PC-3 (cell line): ENCODE data around the gene PDIK1L. TPM values are rescaled to one million over a fixed set of nuclear protein-coding genes. Genes with fewer than 3 reads are reported as not detected.
"Not testable (repeated sequence)": the region's sequence is repeated elsewhere in the genome, so short reads cannot be mapped to it uniquely, and the experiment has no call there.

Source experiments
- ATAC-seq: fragments of 200-7000 bp; cut with Tn5 transposase; 2 replicates; pipeline ENCODE4 v1.9.1; 2020; ENCODE audit warnings: mild to moderate bottlenecking, moderate library complexity
- BruUV-seq: library from RNA; stranded (reverse); fragments of 400-500 nt; replicated peaks from 2 replicates; lab custom pipeline; 2021; lab: Mats Ljungman, UMichigan
- CTCF ChIA-PET: fragments of 300-600 bp; sonication (Branson Sonifier 250); formaldehyde crosslinking; loops from one replicate; lab custom pipeline; 2022; ENCODE audit warnings: antibody characterized with exemption; lab: Charles Lee
- POLR2A ChIA-PET: fragments of 300-600 bp; sonication (Branson Sonifier 250); formaldehyde crosslinking; loops from one replicate; lab custom pipeline; 2022; ENCODE audit warnings: antibody characterized with exemption; ENCODE audit not compliant: unreplicated experiment; lab: Charles Lee
- DNase-seq: peaks from one replicate; pipeline ENCODE4 v3.0.0-alpha.2; 2015
- H2AFZ ChIP-seq: fragments of 300-600 bp; sonication (generic); 2 replicates; pipeline ENCODE4 v1.6.0; 2016; ENCODE audit warnings: antibody characterized with exemption, low read length
- H3F3A ChIP-seq: fragments of 300-600 bp; sonication (generic); one replicate; pipeline ENCODE4 v1.6.0; 2017; ENCODE audit warnings: antibody characterized with exemption, low read length, control low read depth, mild to moderate bottlenecking; ENCODE audit not compliant: unreplicated experiment
- H3K27ac ChIP-seq: fragments of 300-600 bp; sonication (generic); 2 replicates; pipeline ENCODE4 v1.5.1; 2016; ENCODE audit warnings: mild to moderate bottlenecking, low read length
- H3K27me3 ChIP-seq: fragments of 300-600 bp; sonication (generic); 2 replicates; pipeline ENCODE4 v1.6.1; 2016; ENCODE audit warnings: low read length, mixed read lengths
- H3K36me3 ChIP-seq: fragments of 300-600 bp; sonication (generic); 2 replicates; pipeline ENCODE4 v1.6.1; 2016; ENCODE audit warnings: low read depth, mixed run types, low read length, mixed read lengths
- H3K4me1 ChIP-seq: fragments of 300-600 bp; sonication (generic); 2 replicates; pipeline ENCODE4 v1.5.1; 2016; ENCODE audit warnings: low read length; ENCODE audit not compliant: insufficient read depth
- H3K4me2 ChIP-seq: fragments of 300-600 bp; sonication (generic); 2 replicates; pipeline ENCODE4 v1.6.0; 2016; ENCODE audit warnings: low read length
- H3K4me3 ChIP-seq: fragments of 300-600 bp; sonication (generic); 2 replicates; pipeline ENCODE4 v1.5.1; 2016; ENCODE audit warnings: mild to moderate bottlenecking, low read length, mixed read lengths
- H3K79me2 ChIP-seq: fragments of 300-600 bp; sonication (generic); 2 replicates; pipeline ENCODE4 v1.6.1; 2017; ENCODE audit warnings: low read length, mixed read lengths
- H3K9ac ChIP-seq: fragments of 300-600 bp; sonication (generic); 2 replicates; pipeline ENCODE4 v1.6.0; 2016; ENCODE audit warnings: mild to moderate bottlenecking, low read length
- H3K9me2 ChIP-seq: fragments of 300-600 bp; sonication (generic); replicated peaks from 2 replicates; pipeline ENCODE4 v1.6.1; 2016; ENCODE audit warnings: mixed run types, low read length, mixed read lengths
- H3K9me3 ChIP-seq: fragments of 300-600 bp; sonication (generic); 2 replicates; pipeline ENCODE4 v1.6.1; 2016; ENCODE audit warnings: low read length, mixed read lengths
- H4K20me1 ChIP-seq: fragments of 300-600 bp; sonication (generic); 2 replicates; pipeline ENCODE4 v1.6.1; 2016; ENCODE audit warnings: low read length, mixed read lengths
- EZH2 ChIP-seq: fragments of 300-600 bp; sonication (generic); IDR thresholded peaks from one replicate; pipeline ENCODE4 v1.6.1; 2017; ENCODE audit warnings: antibody characterized with exemption, mild to moderate bottlenecking, low read length; ENCODE audit not compliant: unreplicated experiment
- EZH2phosphoT487 ChIP-seq: fragments of 300-600 bp; sonication (generic); IDR thresholded peaks from 2 replicates; pipeline ENCODE4 v1.6.1; 2018; ENCODE audit warnings: mild to moderate bottlenecking, antibody characterized with exemption, low read length, borderline replicate concordance
- intact Hi-C: fragments of 100-400 bp; cut with micrococcal nuclease; formaldehyde crosslinking; loops from 2 replicates; pipeline ENCODE4 v1.9.0; 2023
- total RNA-seq: library from RNA; depleted of rRNA; stranded (reverse); fragments of >200 nt; gene quantifications from 2 replicates; pipeline ENCODE4 v1.2.3, GENCODE V29; 2014
- TF ChIP-seq, protein P1 (sequence below): fragments of 300-600 bp; sonication (generic); conservative IDR thresholded peaks from 2 replicates; pipeline ENCODE4 v1.5.1; 2017; ENCODE audit warnings: antibody characterized with exemption, low read depth, mild to moderate bottlenecking, low read length

Gene PDIK1L
- total RNA-seq, 1 experiment from 2014 or later = 5.2 TPM

DNA sequence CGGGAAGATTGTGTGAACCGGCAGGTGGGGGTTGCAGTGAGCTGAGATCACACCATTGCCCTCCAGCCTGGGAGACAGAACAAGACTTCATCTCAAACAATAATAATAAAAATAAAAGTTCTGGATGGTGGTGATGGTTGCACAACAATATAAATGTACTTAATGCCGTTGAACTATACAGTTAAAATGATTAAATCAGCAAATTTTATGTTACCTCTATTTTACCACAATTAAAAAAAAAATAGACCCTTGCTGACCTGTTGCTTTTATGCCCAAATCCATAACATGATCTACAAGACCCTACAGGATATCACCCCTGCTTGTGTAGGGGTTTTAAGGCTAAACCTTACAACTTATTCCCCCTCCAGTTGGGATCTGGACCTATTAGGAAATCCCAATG, 11.8 kb upstream of the PDIK1L start:
- no peaks in the 10 kb centered on the region for H3K9me2 ChIP-seq
- TF ChIP-seq EZH2phosphoT487 = no peak
- no peak for TF ChIP-seq EZH2
- no peaks in the 10 kb centered on the region for H3K27me3 ChIP-seq
- no peaks in the 10 kb centered on the region for H3K9me3 ChIP-seq
- intact Hi-C loops = loop anchor here (10.0 kb wide), 2 partner anchors 205 to 315 kb away; partner anchors contain the start of gene LIN28A
- no peaks in the 10 kb centered on the region for H3K36me3 ChIP-seq
- no peak overlapping the region for H2AFZ ChIP-seq
- H3K27ac ChIP-seq = no peak overlapping the region
- ATAC-seq (no peak), DNase-seq (no peak)
- H3K79me2 ChIP-seq = no peaks in the 10 kb centered on the region
- H3K4me2 ChIP-seq = no peak overlapping the region
- H4K20me1 ChIP-seq = no peaks in the 10 kb centered on the region
- BruUV-seq = no TSS peak
- H3K4me3 ChIP-seq = no peak overlapping the region
- H3F3A ChIP-seq = no peaks in the 10 kb centered on the region
- no peak overlapping the region for H3K9ac ChIP-seq
- H3K4me1 ChIP-seq = peaks cover 25% of the 10 kb centered on the region
- POLR2A ChIA-PET = no interaction called here
- CTCF ChIA-PET = no interaction called here

DNA sequence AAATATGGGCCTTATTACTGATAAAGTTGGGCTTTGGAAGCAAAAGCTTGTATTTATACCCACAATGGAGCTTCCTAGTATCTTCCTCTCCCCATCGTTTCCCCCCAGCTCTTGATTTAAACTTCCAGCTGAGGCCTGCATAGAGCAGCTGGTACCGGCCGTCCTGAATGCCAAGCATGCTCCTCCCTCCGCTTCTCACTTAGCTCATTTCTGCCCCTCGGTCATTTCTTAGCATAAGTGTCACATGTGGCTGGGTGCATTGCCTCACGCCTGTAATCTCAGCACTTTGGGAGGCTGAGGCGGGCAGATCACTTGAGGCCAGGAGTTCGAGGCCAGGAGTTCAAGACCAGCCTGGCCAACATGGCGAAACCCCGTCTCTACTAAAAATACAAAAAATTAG, 11.4 kb upstream of the PDIK1L start:
- CTCF ChIA-PET, H3F3A ChIP-seq, H3K4me3 ChIP-seq, H2AFZ ChIP-seq, POLR2A ChIA-PET, DNase-seq, ATAC-seq, H3K9ac ChIP-seq, H3K9me2 ChIP-seq, H3K79me2 ChIP-seq, H3K9me3 ChIP-seq, H4K20me1 ChIP-seq, H3K27ac ChIP-seq, BruUV-seq, H3K4me2 ChIP-seq, H3K36me3 ChIP-seq, H3K27me3 ChIP-seq: not testable (repeated sequence)
- H3K4me1 ChIP-seq = peaks cover 23% of the 10 kb centered on the region
- intact Hi-C loops = loop anchor here (10.0 kb wide), 1 partner anchor 315 kb away; the partner anchor contains the start of gene LIN28A

DNA sequence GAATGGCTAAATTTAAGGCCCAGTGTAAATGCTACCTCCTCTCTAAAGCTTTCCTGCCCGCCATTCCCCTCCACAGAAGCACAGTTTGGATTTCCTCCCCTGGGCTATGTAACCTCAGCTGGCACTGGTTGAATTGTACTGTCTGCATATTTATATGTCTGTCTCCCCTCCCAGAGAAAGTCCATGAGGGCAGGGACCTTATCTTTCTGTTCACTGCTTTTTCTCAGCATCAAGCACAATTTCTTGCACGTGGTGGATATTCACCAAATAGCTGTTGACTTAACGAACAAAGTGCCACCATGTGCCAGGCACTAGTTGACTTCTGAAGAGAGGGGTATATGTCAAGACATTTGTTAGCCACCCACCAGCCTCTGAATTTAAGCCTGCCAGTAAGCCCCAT, 9.5 kb upstream of the PDIK1L start:
- TF ChIP-seq, protein P1, sequence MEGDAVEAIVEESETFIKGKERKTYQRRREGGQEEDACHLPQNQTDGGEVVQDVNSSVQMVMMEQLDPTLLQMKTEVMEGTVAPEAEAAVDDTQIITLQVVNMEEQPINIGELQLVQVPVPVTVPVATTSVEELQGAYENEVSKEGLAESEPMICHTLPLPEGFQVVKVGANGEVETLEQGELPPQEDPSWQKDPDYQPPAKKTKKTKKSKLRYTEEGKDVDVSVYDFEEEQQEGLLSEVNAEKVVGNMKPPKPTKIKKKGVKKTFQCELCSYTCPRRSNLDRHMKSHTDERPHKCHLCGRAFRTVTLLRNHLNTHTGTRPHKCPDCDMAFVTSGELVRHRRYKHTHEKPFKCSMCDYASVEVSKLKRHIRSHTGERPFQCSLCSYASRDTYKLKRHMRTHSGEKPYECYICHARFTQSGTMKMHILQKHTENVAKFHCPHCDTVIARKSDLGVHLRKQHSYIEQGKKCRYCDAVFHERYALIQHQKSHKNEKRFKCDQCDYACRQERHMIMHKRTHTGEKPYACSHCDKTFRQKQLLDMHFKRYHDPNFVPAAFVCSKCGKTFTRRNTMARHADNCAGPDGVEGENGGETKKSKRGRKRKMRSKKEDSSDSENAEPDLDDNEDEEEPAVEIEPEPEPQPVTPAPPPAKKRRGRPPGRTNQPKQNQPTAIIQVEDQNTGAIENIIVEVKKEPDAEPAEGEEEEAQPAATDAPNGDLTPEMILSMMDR = no peak
- TF ChIP-seq EZH2 = no peak

DNA sequence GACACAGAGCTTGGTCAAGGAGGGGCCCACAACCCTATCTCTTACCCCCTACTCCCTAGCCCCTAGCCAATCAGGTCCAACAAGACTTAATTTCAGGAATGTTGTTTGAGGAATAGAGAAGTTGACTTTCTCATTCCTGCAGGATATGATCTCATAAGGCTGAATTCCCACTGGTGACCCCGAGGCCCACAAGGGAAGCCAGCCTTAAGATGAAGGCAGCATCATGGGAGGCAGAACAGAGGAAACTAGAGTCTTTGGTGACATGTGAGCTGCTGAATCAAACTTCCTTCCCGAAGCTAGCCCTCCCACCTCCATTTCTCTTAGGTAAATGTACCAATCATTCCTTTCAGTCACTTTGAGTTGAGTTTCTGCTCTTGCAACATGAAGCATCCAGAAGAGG, 9.1 kb upstream of the PDIK1L start:
- CTCF ChIA-PET = no interaction called here
- ATAC-seq = no peak
- H3K4me1 ChIP-seq = peaks cover 12% of the 10 kb centered on the region

More for the DNA sequence above, 9.5 kb upstream of the PDIK1L start:
- DNase-seq = no peak
- Histone ChIP-seq H3K27me3 (no peaks in the 10 kb centered on the region), H3F3A (no peaks in the 10 kb centered on the region), H3K36me3 (no peaks in the 10 kb centered on the region), H3K9ac (no peak overlapping the region), H3K27ac (no peak overlapping the region), H3K4me2 (no peak overlapping the region), H4K20me1 (no peaks in the 10 kb centered on the region), H3K4me1 (peaks cover 16% of the 10 kb centered on the region), H3K4me3 (no peak overlapping the region), H3K9me2 (no peaks in the 10 kb centered on the region), H3K79me2 (no peaks in the 10 kb centered on the region), H3K9me3 (no peaks in the 10 kb centered on the region), H2AFZ (no peak overlapping the region)
- intact Hi-C loops = loop anchor here (10.0 kb wide), 1 partner anchor 313 kb away; the partner anchor contains the start of gene LIN28A
- ChIA-PET CTCF (interaction anchor here (0.6 kb wide), 1 partner anchor 675 kb away, joined by 3 read pairs; no protein-coding TSS in a partner anchor), POLR2A (interaction anchor here (0.6 kb wide), 2 partner anchors 183 to 226 kb away, joined by 3 read pairs; no protein-coding TSS in a partner anchor)
- no TSS peak for BruUV-seq
- ATAC-seq = no peak

DNA sequence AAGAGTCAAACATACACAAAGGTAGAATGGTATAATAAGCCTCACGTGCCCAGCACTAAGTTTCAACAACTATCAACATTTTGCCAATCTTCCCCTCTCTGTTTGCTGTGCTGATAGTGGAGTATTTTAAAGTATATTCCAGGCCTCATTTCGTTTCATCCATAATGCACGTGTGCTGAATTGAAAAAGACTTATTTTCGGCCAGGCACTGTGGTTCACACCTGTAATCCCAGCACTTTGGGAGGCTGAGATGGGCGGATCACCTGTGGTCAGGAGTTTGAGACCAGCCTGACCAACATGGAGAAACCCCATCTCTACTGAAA, 6.4 kb upstream of the PDIK1L start:
- H3K4me2 ChIP-seq, H3K4me1 ChIP-seq, H3K79me2 ChIP-seq, H3K9me2 ChIP-seq, H3K27me3 ChIP-seq, H3K27ac ChIP-seq, H3K4me3 ChIP-seq, DNase-seq, POLR2A ChIA-PET, H3K36me3 ChIP-seq, H3F3A ChIP-seq, H3K9ac ChIP-seq, ATAC-seq, BruUV-seq, H3K9me3 ChIP-seq, H4K20me1 ChIP-seq: not testable (repeated sequence)
- intact Hi-C loops = loop anchor here (1.0 to 10.0 kb wide), 4 partner anchors 40 to 310 kb away; partner anchors contain the start of gene LIN28A
- H2AFZ ChIP-seq = peak overlapping the region; percentile 71; the same call in 1 of the 2 replicates
- CTCF ChIA-PET = interaction anchor here (0.6 to 1.0 kb wide), 5 partner anchors 18 to 244 kb away, joined by 4 to 19 read pairs (median 4); partner anchors contain the start of gene CEP85

More for the DNA sequence above, 9.1 kb upstream of the PDIK1L start:
- Histone ChIP-seq H3K9me2 (no peaks in the 10 kb centered on the region), H3K4me2 (no peak overlapping the region), H2AFZ (no peak overlapping the region), H3F3A (no peaks in the 10 kb centered on the region), H4K20me1 (no peaks in the 10 kb centered on the region), H3K9ac (no peak overlapping the region), H3K36me3 (no peaks in the 10 kb centered on the region), H3K4me3 (no peak overlapping the region), H3K79me2 (no peaks in the 10 kb centered on the region), H3K27ac (no peak overlapping the region), H3K9me3 (no peaks in the 10 kb centered on the region), H3K27me3 (no peaks in the 10 kb centered on the region)
- no peak for TF ChIP-seq EZH2
- TF ChIP-seq, protein P1 = no peak
- no TSS peak for BruUV-seq
- POLR2A ChIA-PET = no interaction called here
- intact Hi-C loops = loop anchor here (10.0 kb wide), 1 partner anchor 312 kb away; the partner anchor contains the start of gene LIN28A
- DNase-seq = no peak
